Astrocyte of the cerebellum (primary cell): ENCODE measurements around the gene CNOT1.

Experiments
- DNase-seq: peaks from one replicate; pipeline ENCODE4 v3.0.0-alpha.2; 2011; ENCODE audit warnings: low read depth
- H3K4me3 ChIP-seq: 2 replicates; pipeline ENCODE4 v1.5.1; 2011; ENCODE audit warnings: mild to moderate bottlenecking, low read depth, low read length, moderate library complexity
- CTCF ChIP-seq: IDR thresholded peaks from 2 replicates; pipeline ENCODE4 v1.5.1; 2012; ENCODE audit warnings: low read length, low read depth, moderate library complexity, mild to moderate bottlenecking; ENCODE audit errors: missing control alignments
- in situ Hi-C: cut with HindIII; loops from 2 replicates; pipeline ENCODE4 v1.10.0; 2017; ENCODE audit warnings: low sequenced_read_pairs

Gene CNOT1

GRCh38 chr16:58651965-58652348 is 22.3 kb upstream of the CNOT1 start:
- no peak for DNase-seq
- H3K4me3 ChIP-seq: no peak overlapping the region
- in situ Hi-C loops: no loop called here
- no peak for TF ChIP-seq CTCF

- no peak overlapping the region for H3K4me3 ChIP-seq
- no peak for TF ChIP-seq CTCF
- in situ Hi-C loops: no loop called here
- no peak for DNase-seq
Observed at GRCh38 chr16:58649707-58650106, 20.1 kb upstream of the CNOT1 start.

- in situ Hi-C loops: no loop called here
- no peak for DNase-seq
- H3K4me3 ChIP-seq: no peak overlapping the region
- no peak for TF ChIP-seq CTCF
Observed at GRCh38 chr16:58647107-58647506, 17.5 kb upstream of the CNOT1 start.

GRCh38 chr16:58644765-58645487 is 15.3 kb upstream of the CNOT1 start:
- no peak for DNase-seq
- H3K4me3 ChIP-seq: no peak overlapping the region
- in situ Hi-C loops: no loop called here
- TF ChIP-seq CTCF: no peak

GRCh38 chr16:58644108-58644507 is 14.5 kb upstream of the CNOT1 start:
- no peak for DNase-seq
- H3K4me3 ChIP-seq: no peak overlapping the region
- TF ChIP-seq CTCF: no peak
- in situ Hi-C loops: no loop called here

- DNase-seq: no peak
- in situ Hi-C loops: no loop called here
- TF ChIP-seq CTCF: no peak
- no peak overlapping the region for H3K4me3 ChIP-seq
Observed at GRCh38 chr16:58640949-58641348, 11.3 kb upstream of the CNOT1 start.
